Skeletal muscle cell (primary cell): ENCODE data around the gene CAMSAP2.
"Not testable (repeated sequence)": the region's sequence is repeated elsewhere in the genome, so short reads cannot be mapped to it uniquely, and the experiment has no call there.

Experiments used
- DNase-seq: peaks from one replicate; pipeline ENCODE4 v3.0.0-alpha.2; 2010; ENCODE audit warnings: low read depth
- H3K4me3 ChIP-seq: 2 replicates; pipeline ENCODE4 v1.5.1; 2011; ENCODE audit warnings: low read depth, mild to moderate bottlenecking, control low read depth, low read length, moderate library complexity

The CAMSAP2 gene

DNA sequence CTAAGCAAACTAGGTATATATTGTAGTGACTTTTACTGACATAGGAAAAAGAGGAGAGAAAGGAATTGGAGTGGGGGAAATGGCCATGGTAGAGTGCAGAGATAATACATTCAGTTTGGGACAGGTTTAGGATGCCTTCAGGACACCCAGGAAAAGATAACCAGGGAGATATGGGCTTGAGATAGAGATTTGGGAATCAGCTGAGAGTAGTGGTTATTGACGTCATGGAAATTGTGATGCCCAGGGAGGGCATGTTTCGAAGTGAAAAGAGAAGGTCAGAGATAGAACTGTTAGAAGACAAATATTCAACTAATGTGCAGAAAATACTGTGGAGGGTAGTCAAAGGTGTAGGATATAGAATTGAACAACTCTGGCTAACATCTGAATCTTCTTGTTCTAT lies 40.6 kb downstream of the CAMSAP2 start:
- DNase-seq, result no peak
- no peak overlapping the region for H3K4me3 ChIP-seq

DNA sequence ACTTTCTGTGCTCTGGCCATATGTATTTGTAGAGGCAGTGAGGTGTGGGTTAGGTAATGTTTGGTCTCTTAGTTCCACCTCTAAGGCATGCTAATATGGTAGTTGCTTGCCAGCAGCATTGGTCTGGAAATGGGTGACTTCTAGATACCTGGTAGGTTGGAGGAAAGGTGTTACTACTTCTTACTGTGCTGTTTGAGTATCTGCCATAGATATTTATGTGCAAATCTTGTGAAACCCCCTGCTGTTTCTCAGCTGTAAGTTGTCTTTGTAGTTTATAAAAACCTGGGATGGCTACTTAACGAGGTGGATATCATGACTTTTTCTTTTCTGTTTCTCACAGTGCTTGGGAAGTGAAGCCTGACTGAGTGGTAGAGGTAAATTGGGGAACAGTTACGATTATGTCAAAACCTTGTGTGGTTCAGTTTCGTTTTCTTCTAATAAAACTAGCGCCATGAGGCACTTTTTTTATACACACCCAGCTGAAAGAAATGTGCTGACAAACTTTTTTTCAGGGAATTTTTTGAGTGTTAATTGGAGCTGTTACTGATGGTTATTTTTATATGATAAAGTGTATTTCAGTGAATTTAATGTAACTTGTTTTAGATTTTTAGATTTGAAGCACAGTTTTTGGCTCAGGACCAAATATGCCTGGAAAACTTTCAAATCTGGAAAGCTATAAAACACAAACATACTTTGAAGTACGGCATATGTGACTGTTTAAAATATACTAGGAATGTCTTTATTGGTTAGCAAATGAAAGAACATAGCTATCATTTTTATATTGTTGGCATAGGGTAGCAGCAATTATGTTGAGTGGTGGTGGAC lies 42.1 kb downstream of the CAMSAP2 start:
- no peak for DNase-seq
- H3K4me3 ChIP-seq, result no peak overlapping the region

GRCh38 chr1:200783926-200784325 lies 45.2 kb downstream of the CAMSAP2 start:
- H3K4me3 ChIP-seq, result no peak overlapping the region
- DNase-seq, result no peak

- H3K4me3 ChIP-seq, result no peak overlapping the region
- DNase-seq, result no peak
Measured at GRCh38 chr1:200784576-200784975, 45.9 kb downstream of the CAMSAP2 start.

GRCh38 chr1:200786788-200787187 lies 48.1 kb downstream of the CAMSAP2 start:
- no peak for DNase-seq

GRCh38 chr1:200787896-200788387 lies 49.2 kb downstream of the CAMSAP2 start:
- H3K4me3 ChIP-seq, result no peak overlapping the region
- no peak for DNase-seq

More at GRCh38 chr1:200786788-200787187, 48.1 kb downstream of the CAMSAP2 start:
- no peak overlapping the region for H3K4me3 ChIP-seq

GRCh38 chr1:200791012-200791411 lies 52.3 kb downstream of the CAMSAP2 start:
- not testable (repeated sequence) for DNase-seq, H3K4me3 ChIP-seq

GRCh38 chr1:200793677-200794076 lies 55.0 kb downstream of the CAMSAP2 start:
- DNase-seq, result no peak
- no peak overlapping the region for H3K4me3 ChIP-seq

DNA sequence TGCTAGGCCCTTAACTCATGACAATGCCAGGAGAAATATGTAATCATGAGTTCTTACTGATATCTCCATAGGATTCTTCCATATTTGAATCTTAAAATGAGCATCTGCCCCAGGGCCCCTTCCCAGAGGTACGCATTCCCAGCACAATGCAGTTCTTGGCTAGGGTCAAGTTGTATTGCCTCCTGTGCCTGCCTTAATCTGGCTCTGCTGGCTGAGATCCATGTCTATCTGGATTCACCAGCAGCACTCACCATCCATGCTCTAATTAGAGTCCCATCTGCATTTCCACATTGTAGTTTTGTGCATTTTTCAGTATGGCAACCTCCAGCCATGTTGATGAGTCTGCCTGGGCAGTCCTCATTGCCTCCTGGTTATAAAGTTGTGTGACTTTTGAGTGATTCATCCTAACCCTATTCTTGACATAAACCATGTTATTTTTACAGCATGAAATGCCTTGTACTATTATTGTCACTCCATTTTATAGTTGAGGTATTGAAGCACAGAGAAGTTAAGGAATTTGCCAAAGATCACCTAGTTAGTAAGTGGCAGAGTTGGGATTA lies 55.9 kb downstream of the CAMSAP2 start:
- no peak overlapping the region for H3K4me3 ChIP-seq
- DNase-seq, result no peak

DNA sequence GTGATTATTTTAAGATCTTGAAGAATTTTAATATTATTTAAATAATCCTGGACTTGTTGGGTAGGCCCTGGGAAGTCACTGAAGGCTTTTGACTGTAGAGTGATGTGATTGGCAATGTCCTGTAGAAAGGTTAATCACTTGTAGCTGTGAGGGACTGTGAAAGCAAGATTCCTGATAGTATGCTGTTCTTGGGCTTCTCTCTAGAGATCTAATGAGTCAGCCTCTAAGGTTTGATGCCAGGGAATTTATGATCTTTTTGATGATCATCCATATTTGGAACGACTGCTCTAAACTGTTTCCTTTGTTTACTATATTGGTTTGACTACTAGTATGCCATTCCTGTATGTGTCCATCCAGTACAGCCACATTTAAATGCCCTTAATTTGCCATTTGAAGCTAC lies 56.5 kb downstream of the CAMSAP2 start:
- peak; percentile 54 for DNase-seq
- no peak overlapping the region for H3K4me3 ChIP-seq

DNA sequence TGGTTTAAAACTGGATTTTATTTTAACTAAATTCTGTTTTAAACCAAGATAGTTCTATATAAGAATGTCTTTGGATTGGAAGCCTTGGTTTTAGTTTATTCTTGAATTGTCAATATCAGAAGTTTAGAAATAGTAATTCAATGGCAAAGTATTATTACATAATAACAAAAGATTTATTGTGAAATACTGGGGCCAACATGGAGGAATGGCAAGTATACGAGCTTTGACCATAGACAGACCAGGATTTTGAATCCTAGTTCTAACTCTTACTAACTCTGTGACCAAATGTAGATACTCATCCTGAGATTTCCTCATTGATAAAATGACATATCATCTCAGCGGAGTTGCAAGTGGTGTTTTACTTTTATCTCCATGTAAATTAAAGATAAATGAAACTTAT lies 63.3 kb downstream of the CAMSAP2 start:
- H3K4me3 ChIP-seq, result no peak overlapping the region
- no peak for DNase-seq

DNA sequence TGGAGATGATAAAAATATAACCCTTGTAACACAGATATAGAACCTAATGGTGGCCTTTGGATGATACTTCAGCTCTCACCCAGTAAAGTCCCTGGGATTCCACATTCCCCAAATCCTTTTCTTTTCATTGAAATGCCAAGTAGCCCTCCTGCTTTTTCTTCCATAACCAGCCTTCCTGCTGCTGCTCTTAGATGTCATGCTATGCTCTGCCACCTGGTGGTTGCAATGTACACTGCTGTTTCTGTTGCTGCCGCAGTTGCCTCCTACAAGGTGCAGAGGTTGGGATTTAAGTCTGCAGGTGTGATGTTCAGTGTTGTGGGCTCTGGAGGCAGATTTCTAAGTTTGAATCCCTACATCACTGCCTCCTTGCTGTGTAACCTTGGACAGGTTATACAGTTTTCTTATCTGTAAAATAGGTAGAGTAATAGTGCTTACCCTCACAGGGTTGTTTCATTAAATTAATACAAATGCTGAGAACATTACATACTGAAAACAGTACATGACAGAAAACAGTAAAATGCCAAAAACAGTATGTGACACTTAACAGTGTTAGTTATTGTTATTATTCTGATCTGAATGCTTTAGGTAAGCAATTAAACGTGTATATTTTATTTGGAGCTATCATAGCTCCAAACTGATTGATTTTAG lies 64.3 kb downstream of the CAMSAP2 start:
- no peak overlapping the region for H3K4me3 ChIP-seq
- peak; percentile 46 for DNase-seq

GRCh38 chr1:200805719-200806118 lies 67.0 kb downstream of the CAMSAP2 start:
- no peak overlapping the region for H3K4me3 ChIP-seq
- DNase-seq, result no peak

DNA sequence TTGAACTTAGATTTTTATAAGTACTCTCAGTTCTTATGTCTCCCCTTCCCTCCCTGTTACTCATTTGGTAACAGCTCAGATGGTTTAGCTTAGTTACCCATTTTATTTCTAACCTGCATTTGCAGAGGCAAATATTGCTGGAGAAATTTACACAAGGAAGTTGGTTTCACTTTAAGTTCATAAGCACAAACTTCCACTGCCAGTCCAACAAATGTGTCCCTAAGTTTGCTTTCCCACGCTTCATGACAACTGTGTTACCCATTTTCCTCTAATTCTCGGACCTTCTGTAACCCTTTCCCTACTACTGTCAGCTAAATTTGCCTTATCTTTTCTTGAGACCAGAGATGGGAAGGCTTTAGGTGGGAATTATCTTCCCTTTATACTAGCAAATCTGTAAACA lies 70.2 kb downstream of the CAMSAP2 start:
- DNase-seq, result no peak
- no peak overlapping the region for H3K4me3 ChIP-seq

- DNase-seq, result no peak
- H3K4me3 ChIP-seq, result no peak overlapping the region
Measured at GRCh38 chr1:200811704-200812103, 73.0 kb downstream of the CAMSAP2 start.

GRCh38 chr1:200816624-200817224 lies 78.0 kb downstream of the CAMSAP2 start:
- DNase-seq, H3K4me3 ChIP-seq: not testable (repeated sequence)

DNA sequence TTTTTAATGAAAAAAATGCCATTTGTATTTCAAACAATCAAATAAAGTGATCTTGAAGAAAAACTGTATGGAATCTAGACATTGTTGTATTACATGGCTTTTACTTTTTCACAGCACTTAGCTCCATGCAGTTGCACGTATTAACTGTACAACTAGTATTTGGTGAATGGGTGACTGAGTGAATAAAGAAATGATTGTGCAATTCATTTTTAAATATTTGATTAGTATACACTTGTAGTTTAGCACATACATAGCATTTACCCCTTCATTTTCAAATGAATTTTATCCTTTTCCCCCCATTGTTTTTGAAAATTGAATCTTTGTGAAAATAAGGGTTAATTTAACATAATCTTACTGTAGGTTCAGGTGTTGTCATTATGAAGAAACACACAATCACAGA lies 79.6 kb downstream of the CAMSAP2 start:
- no peak for DNase-seq

DNA sequence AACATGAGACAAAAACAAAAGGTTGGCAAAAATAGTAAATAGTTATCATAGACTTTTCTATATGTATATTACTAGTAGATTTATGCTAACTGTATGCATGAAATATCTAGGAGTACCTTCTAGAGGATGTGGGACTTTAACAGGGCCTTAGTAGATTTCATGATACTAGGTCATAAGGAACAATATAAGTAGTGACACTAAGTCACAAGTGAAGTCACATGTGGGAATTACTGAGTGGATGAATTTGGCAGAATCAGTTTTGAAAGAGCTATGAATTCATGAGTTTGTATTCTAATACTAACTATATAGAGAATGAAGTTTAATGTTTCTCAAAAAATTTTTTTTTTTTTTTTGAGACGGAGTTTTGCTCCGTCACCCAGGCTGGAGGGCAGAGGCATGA lies 81.0 kb downstream of the CAMSAP2 start:
- H3K4me3 ChIP-seq, result no peak overlapping the region
- no peak for DNase-seq

More for the DNA sequence above, 79.6 kb downstream of the CAMSAP2 start:
- no peak overlapping the region for H3K4me3 ChIP-seq

GRCh38 chr1:200831091-200831490 lies 92.4 kb downstream of the CAMSAP2 start:
- DNase-seq, result no peak

GRCh38 chr1:200834383-200834782 lies 95.7 kb downstream of the CAMSAP2 start:
- DNase-seq, result no peak
- H3K4me3 ChIP-seq, result no peak overlapping the region

More at GRCh38 chr1:200831091-200831490, 92.4 kb downstream of the CAMSAP2 start:
- H3K4me3 ChIP-seq, result no peak overlapping the region
